GM19351 (cell line): ENCODE results near the gene RUVBL1.

Experiments used
- ATAC-seq: cut with Tn5 transposase; IDR thresholded peaks from one replicate; pipeline ENCODE4 v1.9.1; 2021; ENCODE audit warnings: mild to moderate bottlenecking, moderate library complexity; ENCODE audit not compliant: unreplicated experiment

Gene RUVBL1

GRCh38 chr3:128083980-128084674, 39.5 kb downstream of the RUVBL1 start:
- ATAC-seq, result no peak

GRCh38 chr3:128083396-128083795, 40.2 kb downstream of the RUVBL1 start:
- no peak for ATAC-seq

GRCh38 chr3:128082546-128082945, 41.1 kb downstream of the RUVBL1 start:
- ATAC-seq, result no peak

- no peak for ATAC-seq
Measured at GRCh38 chr3:128081846-128082245, 41.8 kb downstream of the RUVBL1 start.

- ATAC-seq, result no peak
Measured at GRCh38 chr3:128081226-128081625, 42.4 kb downstream of the RUVBL1 start.

- no peak for ATAC-seq
Measured at GRCh38 chr3:128080323-128081080, 43.1 kb downstream of the RUVBL1 start.

GRCh38 chr3:128079823-128080222, 43.8 kb downstream of the RUVBL1 start:
- ATAC-seq, result no peak

- ATAC-seq, result no peak
Measured at GRCh38 chr3:128078875-128079274, 44.7 kb downstream of the RUVBL1 start.

GRCh38 chr3:128078322-128078721, 45.3 kb downstream of the RUVBL1 start:
- ATAC-seq, result no peak

- ATAC-seq, result no peak
Measured at GRCh38 chr3:128077665-128078064, 45.9 kb downstream of the RUVBL1 start.

GRCh38 chr3:128077202-128077624, 46.4 kb downstream of the RUVBL1 start:
- ATAC-seq, result no peak

- ATAC-seq, result no peak
Measured at GRCh38 chr3:128076483-128077201, 47.0 kb downstream of the RUVBL1 start.

- ATAC-seq, result peak; percentile 69
Measured at GRCh38 chr3:128075522-128076482, 47.8 kb downstream of the RUVBL1 start.

GRCh38 chr3:128074851-128075521, 48.6 kb downstream of the RUVBL1 start:
- ATAC-seq, result no peak

- no peak for ATAC-seq
Measured at GRCh38 chr3:128073807-128074206, 49.8 kb downstream of the RUVBL1 start.

GRCh38 chr3:128073185-128073725, 50.4 kb downstream of the RUVBL1 start:
- no peak for ATAC-seq

- ATAC-seq, result no peak
Measured at GRCh38 chr3:128072454-128073184, 51.0 kb downstream of the RUVBL1 start.

- ATAC-seq, result no peak
Measured at GRCh38 chr3:128071771-128072453, 51.7 kb downstream of the RUVBL1 start.
